Lung microvascular endothelial cell (primary cell): ENCODE data around the gene CDC42EP4. TPM values are rescaled to one million over a fixed set of nuclear protein-coding genes. Genes with fewer than 3 reads are reported as not detected.

Experiments
- DNase-seq, 2 donors: peaks; one replicate each; pipeline versions ENCODE4 v3.0.0 to v3.0.0-alpha.2; 2010; ENCODE audit warnings: low read depth in 2 of 2
- total RNA-seq: library from RNA; depleted of rRNA; stranded (reverse); fragments of >200 nt; gene quantifications from 2 replicates; pipeline ENCODE4 v1.2.1, GENCODE V29; 2014

Gene CDC42EP4, protein sequence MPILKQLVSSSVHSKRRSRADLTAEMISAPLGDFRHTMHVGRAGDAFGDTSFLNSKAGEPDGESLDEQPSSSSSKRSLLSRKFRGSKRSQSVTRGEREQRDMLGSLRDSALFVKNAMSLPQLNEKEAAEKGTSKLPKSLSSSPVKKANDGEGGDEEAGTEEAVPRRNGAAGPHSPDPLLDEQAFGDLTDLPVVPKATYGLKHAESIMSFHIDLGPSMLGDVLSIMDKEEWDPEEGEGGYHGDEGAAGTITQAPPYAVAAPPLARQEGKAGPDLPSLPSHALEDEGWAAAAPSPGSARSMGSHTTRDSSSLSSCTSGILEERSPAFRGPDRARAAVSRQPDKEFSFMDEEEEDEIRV
- 3.8 and 7.2 TPM in 2 replicates for total RNA-seq

GRCh38 chr17:73311781-73312641 is at the start of gene CDC42EP4:
CDC42EP4 (minus strand) TSS chr17:73312001; CDS start chr17:73286500, 25,501 bp downstream.
- DNase-seq = peak; percentile 94

DNA sequence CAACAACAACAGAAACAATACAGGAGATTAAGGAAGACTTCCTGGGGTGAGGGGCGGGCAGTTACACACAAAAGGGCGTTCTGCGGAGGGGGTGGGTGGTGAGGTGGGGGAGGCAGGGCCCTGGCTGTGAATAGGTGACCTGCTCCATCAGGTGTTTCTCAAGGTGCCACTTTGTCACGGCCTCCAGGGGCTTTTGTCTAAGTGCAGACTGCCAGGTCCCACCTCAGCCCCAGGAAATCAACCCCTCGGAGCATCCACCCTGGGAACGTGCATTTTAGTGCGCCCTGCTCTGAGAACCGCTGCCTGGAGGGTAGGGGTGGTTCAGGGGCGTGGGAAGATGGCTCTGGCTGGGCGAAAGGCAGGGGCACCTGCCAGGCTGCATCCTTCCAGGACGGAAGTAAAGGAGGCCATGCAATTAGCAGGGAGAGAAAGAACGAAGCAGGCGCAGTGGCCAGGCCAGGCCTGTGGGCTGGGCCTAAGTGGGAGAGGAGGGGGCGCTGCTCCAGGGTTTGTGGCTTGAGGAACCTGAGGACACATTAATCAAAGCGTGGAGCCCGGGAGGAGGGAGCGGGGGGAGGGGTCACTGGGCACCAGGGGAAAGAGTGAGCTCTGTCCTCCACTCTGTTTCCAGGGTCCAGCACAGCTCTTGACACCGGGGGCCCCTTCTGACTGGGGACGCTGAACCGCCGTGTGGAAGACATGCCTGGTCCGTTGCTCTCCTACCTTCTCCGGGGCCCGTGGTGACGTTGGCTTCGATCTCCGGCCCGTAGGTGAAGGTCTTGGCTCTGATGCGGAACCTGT is 49.4 kb upstream of the CDC42EP4 start:
- no peak for DNase-seq

DNA sequence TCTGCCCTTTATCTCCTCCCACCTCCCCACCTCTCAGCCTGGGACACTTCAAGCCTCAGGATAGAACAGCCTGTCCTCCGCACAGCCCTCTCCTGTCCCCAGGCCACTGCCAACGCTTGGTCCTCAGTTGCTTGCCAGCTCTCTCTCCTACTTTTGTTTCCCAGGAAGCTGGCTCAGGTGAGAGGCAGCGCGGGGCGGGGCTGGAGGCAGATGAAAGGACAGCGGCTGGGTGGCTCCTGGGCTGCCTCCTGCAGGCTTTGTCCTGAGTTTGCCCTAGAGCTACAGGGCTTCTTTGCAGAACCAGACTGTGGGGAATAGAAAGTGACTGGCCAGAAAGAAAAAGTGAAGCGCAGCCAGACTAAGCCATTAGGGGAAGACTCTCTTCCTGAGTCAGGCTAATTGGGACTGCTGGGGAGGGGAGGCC is 48.2 kb upstream of the CDC42EP4 start:
- no peak for DNase-seq

DNA sequence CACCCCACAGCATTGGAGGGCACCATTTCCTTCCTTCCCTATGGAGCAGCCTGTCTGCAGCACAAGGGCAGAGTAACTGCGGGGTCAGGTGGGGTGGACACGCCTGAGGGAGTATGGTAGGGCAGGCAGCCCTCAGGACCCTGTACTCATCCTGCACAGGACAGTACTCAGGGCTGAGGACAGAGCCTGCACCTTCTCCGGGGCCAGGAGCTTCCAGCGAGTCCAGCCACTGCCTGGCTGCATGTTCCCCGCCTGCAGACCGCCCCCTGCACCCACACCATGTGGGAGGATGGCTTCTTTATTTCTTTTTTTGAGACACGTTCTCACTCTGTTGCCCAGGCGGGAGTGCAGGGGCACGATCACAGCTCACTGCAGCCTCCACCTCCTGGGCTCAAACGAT is 47.6 kb upstream of the CDC42EP4 start:
- no peak for DNase-seq

GRCh38 chr17:73358668-73359067 is 46.9 kb upstream of the CDC42EP4 start:
- DNase-seq = no peak

DNA sequence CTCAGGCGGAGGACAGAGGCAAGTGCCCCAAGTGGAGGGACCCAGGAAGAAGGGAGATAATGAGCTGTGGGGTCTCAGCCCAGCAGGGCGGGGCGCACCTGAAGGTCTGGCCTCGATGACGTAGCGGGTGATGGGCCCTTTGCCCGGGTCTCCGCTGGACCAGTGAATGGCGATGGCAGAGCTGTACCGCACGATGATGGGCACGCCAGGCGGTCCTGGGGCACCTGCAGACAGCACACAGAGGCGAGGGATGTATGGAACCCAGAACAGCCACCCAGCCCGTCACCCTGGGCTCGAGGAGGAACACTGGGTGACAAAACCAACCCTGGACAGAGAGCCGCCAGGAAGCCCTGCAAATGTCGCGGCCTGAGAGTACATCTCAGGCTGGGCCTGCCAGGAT is 46.2 kb upstream of the CDC42EP4 start:
- DNase-seq = no peak

DNA sequence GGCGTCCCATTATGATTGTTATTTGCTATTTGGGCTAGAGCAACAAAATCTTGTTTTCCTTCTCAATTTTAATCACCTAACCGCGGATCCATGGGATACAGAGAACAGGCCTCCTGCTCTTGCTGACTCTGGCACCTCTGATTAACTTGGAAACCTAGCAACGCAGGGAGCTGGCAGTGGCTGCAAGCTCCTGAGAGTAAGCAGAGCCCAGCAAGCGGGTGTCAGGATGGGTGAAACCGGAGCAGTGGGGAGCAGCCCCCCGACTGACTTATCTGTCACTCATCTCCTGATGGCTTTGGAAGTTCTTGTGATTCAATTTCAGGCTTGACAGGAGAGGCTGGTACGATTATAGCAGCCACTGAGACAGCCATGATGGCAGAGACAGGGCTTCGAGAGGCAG is 45.5 kb upstream of the CDC42EP4 start:
- no peak for DNase-seq

- DNase-seq = no peak
These were observed 44.9 kb upstream of the CDC42EP4 start for GRCh38 chr17:73356561-73357170.

DNA sequence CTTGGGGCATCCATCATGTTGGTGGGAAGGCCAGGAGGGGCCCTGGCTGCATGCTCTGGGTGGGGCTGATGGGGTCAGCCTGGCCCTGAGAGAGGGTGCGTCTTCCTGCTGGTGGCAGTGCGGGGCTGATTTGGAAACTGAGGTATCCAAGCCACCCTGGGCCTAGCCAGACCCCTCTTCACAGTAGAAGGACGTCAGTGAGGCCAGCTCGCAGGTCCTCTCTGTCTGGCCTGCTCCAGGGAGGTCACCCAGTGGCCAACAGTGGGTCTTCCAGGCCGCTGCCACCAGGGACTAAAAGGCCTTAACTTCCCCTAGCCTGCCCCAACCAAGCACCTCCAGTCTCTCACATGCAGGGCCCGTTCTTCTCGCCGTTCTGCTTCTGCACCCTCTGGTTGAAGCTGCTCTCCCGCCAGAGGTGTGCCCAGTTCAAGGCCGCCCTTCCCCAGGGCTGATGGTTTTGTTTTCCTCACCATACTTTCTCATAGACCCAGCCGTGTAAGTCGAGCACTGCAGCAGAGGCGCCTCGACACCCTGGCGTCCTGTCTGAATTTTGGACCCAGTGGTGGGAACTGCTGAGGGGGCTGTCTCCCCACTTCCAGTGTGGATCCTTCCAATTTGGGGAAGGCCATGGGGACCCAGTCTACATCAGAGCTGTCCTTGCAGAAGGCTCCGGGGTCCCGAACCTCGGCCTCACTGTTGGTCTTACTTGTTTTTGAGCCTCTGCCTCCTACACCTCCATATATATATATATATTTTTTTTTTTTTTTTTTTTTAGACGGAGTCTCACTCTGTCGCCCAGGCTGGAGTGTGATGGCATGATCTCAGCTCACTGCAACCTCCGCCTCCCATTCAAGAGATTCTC is 42.9 kb upstream of the CDC42EP4 start:
- DNase-seq = no peak

- no peak for DNase-seq
These were observed 40.5 kb upstream of the CDC42EP4 start for GRCh38 chr17:73352261-73352660.

- no peak for DNase-seq
These were observed 40.0 kb upstream of the CDC42EP4 start for GRCh38 chr17:73351764-73352163.

DNA sequence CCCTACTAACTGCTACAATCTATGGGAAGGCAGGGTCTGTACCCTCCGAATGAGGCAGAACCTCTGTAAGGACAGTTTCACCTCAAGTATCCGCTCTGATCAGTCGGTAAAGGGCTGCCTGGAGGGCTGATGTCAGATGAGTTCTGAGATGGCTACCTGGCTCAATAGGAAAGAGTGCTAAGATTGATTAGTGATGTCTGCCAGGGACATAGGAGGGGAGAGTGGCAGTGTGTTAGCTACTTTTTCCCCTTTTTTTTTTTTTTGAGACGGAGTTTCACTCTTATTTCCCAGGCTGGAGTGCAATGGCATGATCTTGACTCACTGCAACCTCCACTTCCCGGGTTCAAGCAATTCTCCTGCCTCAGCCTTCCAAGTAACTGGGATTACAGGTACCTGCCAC is 39.1 kb upstream of the CDC42EP4 start:
- DNase-seq = no peak

DNA sequence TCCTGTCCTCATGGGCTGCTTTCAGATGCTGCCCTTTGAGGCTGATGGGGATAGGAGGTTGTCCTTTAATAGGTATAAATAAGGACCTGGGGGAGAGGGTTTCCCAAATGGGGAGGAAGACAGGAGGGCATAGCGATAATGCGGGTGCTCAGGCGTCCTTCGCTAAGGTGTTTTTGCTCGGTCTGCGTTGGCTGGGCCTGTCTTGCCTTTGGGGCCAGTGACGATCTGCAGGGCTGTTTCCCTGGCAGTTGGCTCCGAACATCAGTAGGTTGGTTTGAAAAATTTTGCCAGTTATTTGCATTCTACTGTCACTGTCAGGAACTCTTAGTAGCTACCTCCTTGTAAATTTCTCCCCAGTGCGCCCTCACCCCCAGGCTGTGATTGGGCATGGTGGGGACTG is 37.8 kb upstream of the CDC42EP4 start:
- no peak for DNase-seq

GRCh38 chr17:73349138-73349537 is 37.3 kb upstream of the CDC42EP4 start:
- no peak for DNase-seq

DNA sequence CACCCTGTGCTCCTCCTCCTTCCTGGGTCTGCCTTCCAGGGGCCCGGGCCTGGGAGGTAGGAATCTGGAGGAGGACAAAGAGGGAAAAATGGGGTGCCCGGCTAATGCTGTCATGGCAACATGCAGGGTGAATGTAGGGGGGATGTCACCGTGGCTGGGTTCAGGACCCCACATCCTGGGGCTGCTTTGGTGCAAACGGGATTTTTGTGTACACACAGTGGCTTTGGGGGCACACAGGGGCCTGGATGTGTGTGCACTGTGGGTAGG is 37.0 kb upstream of the CDC42EP4 start:
- no peak for DNase-seq

- no peak for DNase-seq
These were observed 36.4 kb upstream of the CDC42EP4 start for GRCh38 chr17:73348018-73348828.

- DNase-seq = peak in 1 of 2 donors; percentile 41
These were observed 35.5 kb upstream of the CDC42EP4 start for GRCh38 chr17:73347351-73347750.

DNA sequence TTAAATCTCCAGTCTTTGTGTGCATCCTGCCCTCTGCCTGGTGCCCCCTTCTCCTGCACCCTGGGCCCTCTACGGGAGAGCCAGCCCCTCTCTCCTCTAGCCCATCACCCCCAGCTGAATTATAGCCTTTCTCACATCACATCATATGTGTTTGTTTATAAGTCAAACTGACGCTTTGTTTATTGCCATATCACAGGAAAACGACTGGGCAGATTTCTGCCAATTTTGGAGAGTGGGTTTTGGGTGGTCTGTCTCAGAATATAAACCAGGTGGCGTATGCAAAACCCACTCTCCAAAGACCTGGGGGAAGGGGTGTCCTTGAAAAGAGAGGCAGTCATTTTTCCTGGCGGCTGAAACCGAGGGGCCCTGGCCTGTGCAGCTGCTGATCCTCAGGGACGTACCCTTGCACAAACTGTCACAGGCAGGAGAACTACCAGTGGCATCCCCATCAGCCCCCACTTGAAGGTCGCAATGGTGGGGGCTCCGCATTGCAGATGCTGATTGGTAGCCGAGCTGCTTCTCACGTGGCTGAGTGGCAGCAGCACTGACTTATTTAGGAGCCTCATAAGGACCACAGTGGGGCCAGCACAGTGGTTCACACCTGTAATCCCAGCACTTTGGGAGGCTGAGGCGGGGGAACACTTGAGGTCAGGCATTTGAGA is 34.8 kb upstream of the CDC42EP4 start:
- DNase-seq = no peak

- DNase-seq = no peak
These were observed 32.1 kb upstream of the CDC42EP4 start for GRCh38 chr17:73343739-73344454.
